ENCODE measurements around the gene AKAP13.

AKAP13 gene

DNA sequence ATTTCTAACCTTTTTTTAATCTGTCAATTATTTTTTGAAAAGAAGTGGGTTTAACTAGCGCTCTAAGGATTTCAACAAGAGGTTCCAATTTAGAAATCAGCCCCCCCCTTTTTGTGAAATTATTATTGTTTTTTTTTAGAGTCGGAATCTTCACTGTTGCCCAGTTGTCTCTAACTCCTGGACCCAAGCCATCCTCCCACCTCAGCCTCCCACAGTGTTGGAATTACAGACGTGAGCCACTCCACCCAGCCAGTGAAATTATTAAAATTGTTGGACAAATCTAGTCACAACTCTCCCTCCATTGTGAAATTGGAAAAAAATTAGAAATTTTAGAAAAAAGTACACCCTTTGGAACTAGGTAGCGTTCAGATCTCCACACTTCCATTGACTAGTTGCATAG lies 2.5 kb downstream of the AKAP13 start:
- DNase-seq (ENCODE audit: low read depth, low spot score) = no peak

DNA sequence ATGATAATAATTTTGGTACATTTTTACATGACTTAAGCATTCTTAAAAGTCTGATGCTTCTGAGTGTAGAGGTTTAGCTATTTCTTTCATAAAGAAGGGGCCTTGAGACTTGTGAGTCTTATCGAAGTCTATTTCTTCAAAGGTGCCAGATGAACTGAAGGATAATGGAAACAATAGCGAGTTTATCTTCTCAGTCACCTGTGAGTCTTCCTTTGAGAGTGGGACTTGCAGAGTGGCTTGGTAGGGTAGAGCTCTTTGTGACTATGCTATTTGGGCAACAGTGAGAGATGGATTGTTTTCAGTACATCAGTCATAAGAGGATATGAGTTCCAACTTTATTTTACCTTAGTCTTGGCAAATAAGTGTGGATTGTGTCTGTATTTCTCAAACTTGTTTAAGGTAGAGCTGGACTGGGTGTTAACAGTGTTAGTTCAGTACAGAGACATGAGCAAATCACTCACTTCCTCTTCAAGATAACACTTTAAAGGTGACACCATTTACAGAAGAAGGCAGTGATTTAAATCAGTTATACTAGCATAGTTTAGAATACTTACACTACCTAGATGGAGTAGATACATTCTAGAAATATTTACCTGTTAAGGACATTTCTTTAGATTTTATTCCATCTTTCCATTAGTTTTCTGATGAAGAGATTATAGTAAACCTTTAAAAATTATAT lies 3.2 kb downstream of the AKAP13 start:
- no peak for DNase-seq (ENCODE audit: low read depth, low spot score)

DNA sequence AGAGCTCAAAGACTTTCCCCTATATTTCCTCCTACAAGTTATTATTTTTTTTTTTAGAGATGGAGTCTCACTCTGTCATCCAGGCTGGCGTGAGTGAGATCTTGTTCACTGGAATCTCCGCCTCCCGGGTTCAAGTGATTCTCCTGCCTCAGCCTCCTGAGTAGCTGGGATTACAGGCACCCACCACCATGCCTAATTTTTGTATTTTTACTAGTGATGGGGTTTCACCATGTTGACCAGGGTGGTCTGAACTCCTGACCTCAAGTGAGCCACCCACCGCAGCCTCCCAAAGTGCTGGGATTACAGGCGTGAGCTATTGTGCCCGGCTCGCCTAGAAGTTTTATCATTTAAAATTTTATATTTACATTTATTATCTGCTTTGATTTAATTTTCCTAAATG lies 5.9 kb downstream of the AKAP13 start:
- no peak for DNase-seq (ENCODE audit: low read depth, low spot score)

DNA sequence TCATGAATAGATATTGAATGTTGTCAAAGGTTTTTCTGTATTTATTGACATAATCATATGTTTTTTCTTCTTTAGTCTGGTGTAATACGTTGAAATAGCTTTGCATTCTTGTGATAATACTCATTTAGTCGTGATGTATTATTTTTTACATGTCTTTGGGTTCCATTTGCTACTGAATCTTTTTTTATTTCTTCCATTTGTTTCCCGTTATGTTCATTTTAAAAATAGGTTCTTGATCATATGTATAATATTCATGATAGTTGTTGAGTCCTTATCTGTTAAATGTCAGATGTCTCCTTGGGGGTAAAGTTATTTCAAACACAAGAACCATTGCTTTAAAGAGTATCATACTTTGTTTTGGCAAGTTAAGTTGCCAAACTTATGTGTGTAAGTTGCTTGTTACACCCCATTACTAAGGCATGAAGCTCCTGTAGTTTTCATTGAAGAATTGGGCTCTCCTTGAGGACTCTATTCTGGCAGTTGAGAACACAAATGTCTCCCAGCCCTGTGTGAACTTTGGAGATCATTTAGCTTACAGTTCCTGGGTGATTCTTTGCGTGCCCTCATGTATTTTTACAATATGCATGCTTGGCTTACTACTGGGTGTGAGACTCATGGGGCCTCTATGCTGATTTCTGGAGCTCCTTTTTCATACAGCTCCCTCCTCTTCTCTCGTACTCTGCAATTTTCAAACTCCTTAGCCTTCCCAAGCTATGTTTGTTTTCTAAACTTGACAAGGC lies 8.3 kb downstream of the AKAP13 start:
- no peak for DNase-seq (ENCODE audit: low read depth, low spot score)

- no peak for DNase-seq (ENCODE audit: low read depth, low spot score)
Measured at GRCh38 chr15:85389306-85389650, 8.9 kb downstream of the AKAP13 start.

- DNase-seq (ENCODE audit: low read depth, low spot score) = no peak
Measured at GRCh38 chr15:85389772-85390171, 9.4 kb downstream of the AKAP13 start.

DNA sequence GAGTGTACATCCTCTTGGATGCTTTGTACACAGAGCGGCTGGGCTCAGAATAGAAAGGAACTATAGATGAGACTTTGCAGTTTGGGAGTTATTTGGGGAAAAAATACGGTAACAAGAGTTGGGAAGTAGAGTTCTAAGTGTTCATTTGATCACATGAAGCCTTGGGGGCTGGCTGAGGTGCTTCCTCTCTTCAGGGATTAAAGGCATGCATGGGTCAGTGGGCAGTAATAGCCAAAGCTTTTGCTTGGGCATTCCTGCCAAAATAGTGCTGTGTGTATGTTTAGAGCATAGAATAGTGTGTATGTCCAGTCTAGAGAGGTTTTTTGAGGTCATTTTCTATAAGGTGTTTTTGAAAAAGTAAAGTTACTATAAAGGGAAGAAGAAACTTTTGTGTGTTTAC lies 12.8 kb downstream of the AKAP13 start:
- no peak for DNase-seq (ENCODE audit: low read depth, low spot score)

DNA sequence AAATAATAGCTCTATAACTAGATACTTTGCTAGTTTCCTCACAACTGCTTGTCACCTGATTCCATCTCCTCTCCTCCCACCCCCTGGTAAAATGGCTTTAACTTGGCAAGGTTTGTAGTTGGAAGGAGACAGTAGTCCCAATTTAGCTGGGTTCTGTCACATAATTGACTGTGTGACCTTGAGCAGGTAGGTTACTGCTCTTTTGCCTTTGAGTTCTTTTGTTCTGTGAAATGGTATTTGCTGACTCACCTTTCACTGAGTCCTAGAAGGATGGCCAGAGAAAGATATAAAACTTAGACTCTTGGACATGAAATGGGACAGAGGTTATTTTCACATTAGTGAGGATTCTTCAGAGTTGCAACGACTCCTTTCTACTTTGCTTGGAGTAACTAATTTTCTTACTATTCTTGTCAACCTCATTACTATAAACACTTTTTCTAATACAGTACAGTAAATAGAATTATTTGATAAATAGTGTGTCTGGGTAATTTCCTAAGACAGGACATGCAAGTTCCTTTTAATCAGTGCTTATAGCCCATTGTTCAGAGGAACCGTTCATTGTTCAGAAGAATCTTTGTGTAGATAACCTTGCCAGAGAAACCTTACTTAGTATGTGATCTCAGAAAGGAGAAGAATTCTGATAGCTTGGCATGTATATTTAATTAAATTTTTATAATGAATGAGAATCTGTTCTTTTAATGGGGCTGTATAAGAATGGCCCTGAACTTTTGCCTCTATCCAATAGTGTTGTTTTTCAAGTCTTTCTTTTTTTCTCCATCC lies 14.3 kb downstream of the AKAP13 start:
- DNase-seq (ENCODE audit: low read depth, low spot score) = no peak

GRCh38 chr15:85396554-85396953 lies 16.2 kb downstream of the AKAP13 start:
- DNase-seq (ENCODE audit: low read depth, low spot score) = no peak

- no peak for DNase-seq (ENCODE audit: low read depth, low spot score)
Measured at GRCh38 chr15:85397151-85397550, 16.7 kb downstream of the AKAP13 start.

DNA sequence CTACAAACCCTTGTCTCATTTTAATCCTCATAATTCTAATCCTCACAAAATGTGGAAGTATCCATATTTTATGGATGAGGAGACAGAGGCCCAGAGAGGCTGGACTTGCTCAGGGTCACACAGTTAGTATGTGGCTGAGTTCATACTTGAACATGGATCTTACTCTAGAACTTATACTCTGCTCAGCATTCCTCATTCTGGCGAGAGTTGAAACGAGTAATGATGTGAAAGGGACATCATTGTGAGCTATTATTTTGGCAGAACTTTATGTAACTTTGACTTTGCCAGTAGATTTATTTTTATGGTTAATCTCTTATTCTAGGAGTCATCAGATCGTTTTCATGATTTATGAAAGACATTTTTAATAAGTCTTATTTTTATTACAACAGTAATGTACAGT lies 17.5 kb downstream of the AKAP13 start:
- DNase-seq (ENCODE audit: low read depth, low spot score) = no peak

- no peak for DNase-seq (ENCODE audit: low read depth, low spot score)
Measured at GRCh38 chr15:85398822-85399221, 18.4 kb downstream of the AKAP13 start.

DNA sequence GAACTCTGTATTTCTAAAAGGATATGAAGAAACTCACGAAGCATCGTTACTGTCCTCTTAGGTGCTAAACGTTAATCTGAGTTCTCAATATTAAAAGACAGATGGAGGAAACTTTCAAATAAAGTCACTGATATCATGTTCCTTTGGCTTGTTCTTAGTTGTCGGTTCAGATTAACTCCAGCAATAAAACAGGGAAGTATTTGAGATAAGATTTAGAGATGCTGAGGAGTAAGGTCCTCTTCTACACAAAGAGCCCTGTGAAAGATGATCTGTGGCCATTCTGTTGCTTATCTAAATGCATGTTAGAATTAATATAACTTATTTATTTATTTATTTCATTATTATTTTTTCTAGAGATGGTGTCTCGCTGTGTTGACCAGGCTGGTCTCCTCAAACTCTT lies 19.2 kb downstream of the AKAP13 start:
- DNase-seq (ENCODE audit: low read depth, low spot score) = no peak

GRCh38 chr15:85400606-85401005 lies 20.2 kb downstream of the AKAP13 start:
- DNase-seq (ENCODE audit: low read depth, low spot score) = no peak

DNA sequence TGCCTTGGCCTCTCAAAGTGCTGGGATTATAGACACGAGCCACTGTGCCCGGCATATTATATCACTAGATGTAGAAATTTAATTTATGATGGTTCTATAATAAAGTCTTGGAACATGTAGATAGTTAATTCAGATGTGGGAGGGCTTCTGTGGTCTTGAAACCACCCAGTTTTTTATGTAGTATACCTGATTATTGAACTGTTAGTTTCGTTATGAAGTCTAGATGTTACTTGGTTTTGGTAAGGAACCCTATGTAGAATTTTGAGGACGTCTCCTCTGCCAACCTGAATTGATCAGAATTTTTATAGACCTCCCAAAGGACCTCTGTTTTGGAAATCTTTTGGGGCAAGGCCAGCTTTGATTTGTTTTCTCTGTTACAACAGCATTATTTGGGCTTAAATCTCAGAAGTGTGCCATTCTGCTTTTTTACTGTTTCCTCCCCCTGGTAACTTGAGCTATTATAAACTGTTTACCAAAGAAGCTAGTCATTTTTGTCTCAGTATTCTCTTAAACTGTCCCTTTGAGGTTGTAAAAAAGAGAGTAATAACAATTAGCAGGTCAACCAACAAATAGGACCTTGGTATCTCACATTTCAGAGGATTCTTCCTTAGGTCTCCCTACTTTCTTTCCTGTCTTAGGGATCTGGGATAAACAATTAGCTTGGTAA lies 20.8 kb downstream of the AKAP13 start:
- DNase-seq (ENCODE audit: low read depth, low spot score) = no peak

DNA sequence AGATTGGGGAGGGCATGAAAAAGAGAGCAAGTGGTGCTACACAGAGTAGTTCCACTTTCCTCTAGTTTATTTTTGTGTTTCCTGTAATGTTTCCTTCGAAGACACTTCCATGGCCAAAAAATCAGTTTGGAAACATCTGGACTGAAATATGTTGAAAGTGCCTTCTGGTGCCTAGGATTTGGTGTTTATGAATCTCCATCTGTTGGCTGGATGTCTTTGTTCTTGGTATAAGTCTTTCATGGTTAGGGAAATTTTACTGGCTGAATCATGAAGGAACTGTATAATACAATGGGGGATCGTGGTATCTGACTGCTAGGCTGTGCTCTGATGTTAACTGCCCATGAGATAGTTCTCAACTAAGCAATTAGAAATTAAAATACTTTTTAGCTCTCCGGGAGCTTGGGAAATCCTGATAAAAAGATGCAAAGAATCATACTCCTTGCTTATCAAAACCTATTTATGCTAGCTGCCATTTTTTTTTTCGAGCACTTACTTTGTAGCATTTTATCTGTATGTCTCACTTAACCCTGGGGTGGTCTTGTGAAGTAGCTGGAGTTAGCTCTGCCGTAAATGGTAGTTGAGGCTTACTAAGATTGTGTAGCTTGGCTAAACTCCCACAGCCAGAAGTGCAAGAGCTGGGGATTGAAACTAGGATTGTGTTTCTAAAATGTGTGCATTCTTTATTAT lies 21.9 kb downstream of the AKAP13 start:
- no peak for DNase-seq (ENCODE audit: low read depth, low spot score)

- no peak for DNase-seq (ENCODE audit: low read depth, low spot score)
Measured at GRCh38 chr15:85403745-85404144, 23.3 kb downstream of the AKAP13 start.

DNA sequence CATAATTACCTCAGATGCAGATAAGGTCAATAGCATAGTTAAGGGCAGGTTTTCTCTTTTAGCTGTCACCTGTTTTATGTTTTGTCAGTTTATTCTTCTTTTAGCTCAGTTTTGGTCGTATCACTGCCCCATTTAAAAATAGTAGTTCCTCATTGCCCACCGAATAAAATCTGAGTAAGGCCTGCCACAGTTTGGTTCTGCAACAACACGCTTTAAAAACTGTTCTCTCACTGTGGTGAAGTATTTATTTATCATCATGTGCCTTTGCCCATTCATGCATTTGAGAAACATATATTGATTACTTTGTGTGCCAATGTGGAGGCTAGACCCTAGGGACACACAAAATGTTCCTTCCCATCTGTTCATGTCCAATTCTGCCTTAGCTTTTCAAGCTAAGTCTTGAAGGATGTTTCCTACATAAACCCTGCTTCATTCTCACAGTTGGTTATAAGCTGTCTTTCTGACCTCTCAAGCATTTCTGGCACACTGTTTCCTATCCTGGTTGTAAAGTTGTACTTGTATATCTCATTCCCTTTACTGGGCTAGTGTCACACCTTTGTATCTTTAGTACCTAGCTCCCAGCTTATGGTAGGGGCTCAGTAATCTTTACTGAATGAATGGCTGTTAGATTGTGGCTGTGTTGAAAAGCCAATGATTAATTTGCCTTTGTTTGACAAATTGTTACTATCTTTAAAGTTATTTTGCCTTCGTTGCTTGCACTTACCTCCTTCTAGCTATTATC lies 23.9 kb downstream of the AKAP13 start:
- DNase-seq (ENCODE audit: low read depth, low spot score) = no peak

- no peak for DNase-seq (ENCODE audit: low read depth, low spot score)
Measured at GRCh38 chr15:85404918-85405866, 24.8 kb downstream of the AKAP13 start.

GRCh38 chr15:85406916-85407315 lies 26.5 kb downstream of the AKAP13 start:
- no peak for DNase-seq (ENCODE audit: low read depth, low spot score)

Data from activated CD4-positive, CD25-positive, alpha-beta regulatory T cell treated with anti-CD3 and anti-CD28 coated beads, Interleukin-2, amount 50 U/mL, for 16 hours (primary cell).